SK-N-SH (cell line): ENCODE results near the gene ZBTB1. TPM values are rescaled to one million over a fixed set of nuclear protein-coding genes. Genes with fewer than 3 reads are reported as not detected.

ENCODE experiments used
- CTCF ChIA-PET: fragments of 300-600, 350-600 bp; formaldehyde crosslinking; extraction: SDS; loops from one replicate; lab custom pipeline; 2021; lab: Yijun Ruan, JAX
- POLR2A ChIA-PET: fragments of 350-600 bp; sonication (Branson Sonifier 250); formaldehyde crosslinking; extraction: SDS; loops from one replicate; lab custom pipeline; 2020; ENCODE audit warnings: antibody characterized with exemption, inconsistent platforms; lab: Yijun Ruan, JAX
- DNase-seq: peaks from one replicate; pipeline ENCODE4 v3.0.0; 2012
- H2AFZ ChIP-seq: fragments of 200-600 bp; sonication (generic); 2 replicates; pipeline ENCODE4 v1.8.1; 2016; ENCODE audit warnings: antibody characterized with exemption, mild to moderate bottlenecking, low read depth
- H3F3A ChIP-seq: fragments of 200-600 bp; sonication (generic); replicated peaks from 2 replicates; pipeline ENCODE3; 2016; ENCODE audit warnings: antibody characterized with exemption, mild to moderate bottlenecking; ENCODE audit not compliant: insufficient read depth
- H3K27ac ChIP-seq, 2 experiments: fragments of 200-500 bp in 1 of 2; fragments of 200-600 bp in 1 of 2; sonication (Bioruptor generic) in 1 of 2; sonication (generic), shearing (Covaris generic) in 1 of 2; 2 replicates each; pipeline versions ENCODE4 v1.5.1 to v1.6.1; 2014 to 2016; ENCODE audit warnings: low read depth in 2 of 2, inconsistent platforms in 1 of 2, low read length in 1 of 2, mild to moderate bottlenecking in 1 of 2, mixed read lengths in 1 of 2
- H3K27me3 ChIP-seq: fragments of 200-600 bp; sonication (generic), shearing (Covaris generic); 2 replicates; pipeline ENCODE4 v1.6.1; 2016; ENCODE audit warnings: mixed run types; ENCODE audit not compliant: insufficient read depth
- H3K36me3 ChIP-seq, 2 experiments: fragments of 200-500 bp in 1 of 2; fragments of 200-600 bp in 1 of 2; sonication (Bioruptor generic) in 1 of 2; sonication (generic) in 1 of 2; replicated peaks in 1 of 2; 2 replicates each; pipeline versions ENCODE3 to v1.5.1; 2014 to 2016; ENCODE audit warnings: low read length in 1 of 2, mild to moderate bottlenecking in 1 of 2; ENCODE audit not compliant: insufficient read depth in 2 of 2, control insufficient read depth in 1 of 2
- H3K4me1 ChIP-seq, 2 experiments: fragments of 200-500 bp in 1 of 2; fragments of 200-600 bp in 1 of 2; sonication (Bioruptor generic) in 1 of 2; sonication (generic), shearing (Covaris generic) in 1 of 2; 2 replicates each; pipeline versions ENCODE4 v1.5.1 to v1.6.1; 2014 to 2016; ENCODE audit warnings: low read depth in 1 of 2, low read length in 1 of 2, mixed run types in 1 of 2; ENCODE audit not compliant: insufficient read depth in 2 of 2, control insufficient read depth in 1 of 2
- H3K4me2 ChIP-seq: fragments of 200-600 bp; sonication (generic), shearing (Covaris generic); 2 replicates; pipeline ENCODE4 v1.6.1; 2017; ENCODE audit warnings: mixed run types
- H3K4me3 ChIP-seq, 2 experiments: fragments of 200-500 bp in 1 of 2; fragments of 200-600 bp in 1 of 2; sonication (Bioruptor generic) in 1 of 2; sonication (generic), shearing (Covaris generic) in 1 of 2; 2 replicates each; pipeline versions ENCODE4 v1.5.1 to v1.8.1; 2014 to 2016; ENCODE audit warnings: low read depth in 2 of 2, inconsistent platforms in 1 of 2, low read length in 1 of 2, mild to moderate bottlenecking in 1 of 2, mixed read lengths in 1 of 2, moderate library complexity in 1 of 2
- H3K79me2 ChIP-seq: fragments of 200-600 bp; sonication (generic); 2 replicates; pipeline ENCODE4 v1.8.1; 2017; ENCODE audit warnings: mild to moderate bottlenecking; ENCODE audit not compliant: insufficient read depth
- H3K9ac ChIP-seq: fragments of 200-600 bp; sonication (generic); 2 replicates; pipeline ENCODE4 v1.6.1; 2017; ENCODE audit warnings: mixed run types
- H3K9me2 ChIP-seq: fragments of 200-600 bp; sonication (generic); 2 replicates; pipeline ENCODE4 v1.6.1; 2017; ENCODE audit warnings: mixed run types
- H3K9me3 ChIP-seq: fragments of 200-600 bp; sonication (generic); 2 replicates; pipeline ENCODE4 v1.6.1; 2017; ENCODE audit warnings: mixed run types, mild to moderate bottlenecking, moderate library complexity
- H4K20me1 ChIP-seq: fragments of 200-600 bp; sonication (generic); 2 replicates; pipeline ENCODE4 v1.6.1; 2017; ENCODE audit warnings: mild to moderate bottlenecking, mixed run types; ENCODE audit not compliant: insufficient read depth
- EZH2phosphoT487 ChIP-seq: fragments of 200-600 bp; sonication (generic); IDR thresholded peaks from 2 replicates; pipeline ENCODE4 v1.6.1; 2017; ENCODE audit warnings: low read depth, mixed run types, mild to moderate bottlenecking, antibody characterized with exemption, moderate library complexity, borderline replicate concordance
- GABPA ChIP-seq: IDR thresholded peaks from 2 replicates; pipeline ENCODE4 v1.4.0; 2012; ENCODE audit warnings: low read depth, mild to moderate bottlenecking
- GATA2 ChIP-seq: sonication (generic); formaldehyde crosslinking; IDR thresholded peaks from 2 replicates; pipeline ENCODE4 v1.5.0; 2020; ENCODE audit warnings: mild to moderate bottlenecking, missing genetic modification reagents
- MAX ChIP-seq: IDR thresholded peaks from 2 replicates; pipeline ENCODE4 v1.4.0; 2012; ENCODE audit warnings: low read depth
- MXI1 ChIP-seq: IDR thresholded peaks from 2 replicates; pipeline ENCODE4 v1.6.1; 2012; ENCODE audit warnings: mild to moderate bottlenecking, low read depth, low read length, improper control_type of control experiment
- NFIC ChIP-seq: IDR thresholded peaks from 2 replicates; pipeline ENCODE4 v1.4.0; 2012; ENCODE audit warnings: borderline replicate concordance
- RAD21 ChIP-seq: IDR thresholded peaks from 2 replicates; pipeline ENCODE4 v1.6.1; 2012; ENCODE audit warnings: mild to moderate bottlenecking, low read length
- REST ChIP-seq: IDR thresholded peaks from 2 replicates; pipeline ENCODE4 v1.6.1; 2012; ENCODE audit warnings: mild to moderate bottlenecking, low read depth, low read length, moderate library complexity
- RFX5 ChIP-seq: IDR thresholded peaks from 2 replicates; pipeline ENCODE4 v1.6.1; 2012; ENCODE audit warnings: mild to moderate bottlenecking, improper control_type of control experiment, low read length
- RXRA ChIP-seq: IDR thresholded peaks from 2 replicates; pipeline ENCODE4 v1.4.0; 2012; ENCODE audit warnings: low read depth, mild to moderate bottlenecking, borderline replicate concordance
- TCF12 ChIP-seq: IDR thresholded peaks from 2 replicates; pipeline ENCODE4 v1.4.0; 2012
- YY1 ChIP-seq: IDR thresholded peaks from 2 replicates; pipeline ENCODE4 v1.4.0; 2012; ENCODE audit warnings: low read depth, mild to moderate bottlenecking
- WGBS: methylation state at CpG from one replicate; pipeline ENCODE4 v1.1.6; 2017; ENCODE audit warnings: low lambda C conversion rate; 5-methylcytosine and 5-hydroxymethylcytosine counted together
- polyA plus RNA-seq, 3 experiments: library from polyadenylated mRNA; depleted of rRNA; stranded (reverse); fragments of >200 nt; gene quantifications; 2 replicates each; pipeline ENCODE4 v1.2.3, GENCODE V29; 2012

Gene ZBTB1
- polyA plus RNA-seq, 1 of the 3 experiments (the other 2 are of a cell fraction): 12.7 TPM

- H3K4me2 ChIP-seq: no peak overlapping the region
- H4K20me1 ChIP-seq: no peaks in the 10 kb centered on the region
- H3K4me1 ChIP-seq: no peaks in the 10 kb centered on the region; a peak in 1 of 4 replicates
- no peaks in the 10 kb centered on the region for H3K9me2 ChIP-seq
- WGBS: 94% methylated on average over 5 of the region's 5 CpGs
- CTCF ChIA-PET: interaction anchor here (1.3 to 3.3 kb wide), 3 partner anchors 14 to 59 kb away, joined by 3 to 16 read pairs (median 7); no protein-coding TSS in a partner anchor
- H2AFZ ChIP-seq: no peak overlapping the region
- H3F3A ChIP-seq: no peaks in the 10 kb centered on the region
- no peak for DNase-seq
- TF ChIP-seq MXI1: no peak
- no peak for TF ChIP-seq RFX5
- TF ChIP-seq RAD21: no peak
- no peak for TF ChIP-seq NFIC
- TF ChIP-seq GABPA: no peak
- TF ChIP-seq YY1: no peak
- no peak for TF ChIP-seq TCF12
- TF ChIP-seq REST: no peak
- TF ChIP-seq MAX: no peak
- no peak for TF ChIP-seq EZH2phosphoT487
- TF ChIP-seq GATA2: no peak
- no peak overlapping the region for H3K27ac ChIP-seq
- POLR2A ChIA-PET: no interaction called here
- no peaks in the 10 kb centered on the region for H3K9me3 ChIP-seq
- no peak overlapping the region for H3K9ac ChIP-seq
- peaks cover 28 to 43% of the 10 kb centered on the region in 2 experiments for H3K36me3 ChIP-seq
- H3K79me2 ChIP-seq: 0 out of 2 replicates have a peak, but pooled peaks cover 4% of the 10 kb centered on the region
- H3K27me3 ChIP-seq: no peaks in the 10 kb centered on the region
- no peak overlapping the region for H3K4me3 ChIP-seq
Measured at GRCh38 chr14:64488590-64489099, 15.9 kb upstream of the ZBTB1 start.

- peaks cover 25 to 31% of the 10 kb centered on the region in 2 experiments for H3K36me3 ChIP-seq
Measured at GRCh38 chr14:64491637-64492036, 12.9 kb upstream of the ZBTB1 start.

More at GRCh38 chr14:64491637-64492036, 12.9 kb upstream of the ZBTB1 start:
- Histone ChIP-seq H3K4me1 (no peaks in the 10 kb centered on the region; a peak in 1 of 4 replicates), H3K9me3 (no peaks in the 10 kb centered on the region), H3F3A (no peaks in the 10 kb centered on the region)
- CTCF ChIA-PET: interaction anchor here (0.8 to 3.2 kb wide), 6 partner anchors 10 to 145 kb away, joined by 3 to 23 read pairs (median 4); no protein-coding TSS in a partner anchor
- TF ChIP-seq EZH2phosphoT487 (no peak), GABPA (no peak), RXRA (no peak)
- TF ChIP-seq, all 33 proteins: peak for 0
- POLR2A ChIA-PET: interaction anchor here (1.7 kb wide), 1 partner anchor 9 kb away, joined by 3 read pairs; no protein-coding TSS in a partner anchor
- Histone ChIP-seq H3K9me2 (no peaks in the 10 kb centered on the region), H3K27ac (no peak overlapping the region), H2AFZ (no peak overlapping the region), H3K4me3 (no peak overlapping the region), H3K79me2 (0 out of 2 replicates have a peak, but pooled peaks cover 4% of the 10 kb centered on the region), H4K20me1 (no peaks in the 10 kb centered on the region), H3K27me3 (no peaks in the 10 kb centered on the region), H3K4me2 (no peak overlapping the region), H3K9ac (no peak overlapping the region)
- no peak for DNase-seq
- WGBS: 95% methylated on average over 2 of the region's 2 CpGs
